HUES64 (cell line): ENCODE results near the gene NT5C3B.
"Not testable (repeated sequence)": the region's sequence is repeated elsewhere in the genome, so short reads cannot be mapped to it uniquely, and the experiment has no call there.

Source experiments
- H3K27ac ChIP-seq: 2 replicates; pipeline ENCODE4 v1.7.0; 2013; ENCODE audit warnings: low read depth, low read length, inconsistent platforms
- H3K27me3 ChIP-seq: 2 replicates; pipeline ENCODE4 v1.6.1; 2013; ENCODE audit warnings: mild to moderate bottlenecking, low read length; ENCODE audit not compliant: insufficient read depth
- H3K36me3 ChIP-seq: 2 replicates; pipeline ENCODE4 v1.6.1; 2013; ENCODE audit warnings: mild to moderate bottlenecking, low read length; ENCODE audit not compliant: insufficient read depth
- H3K4me1 ChIP-seq: 2 replicates; pipeline ENCODE4 v1.6.1; 2013; ENCODE audit warnings: mild to moderate bottlenecking, low read length, moderate library complexity; ENCODE audit not compliant: insufficient read depth
- H3K4me3 ChIP-seq: 2 replicates; pipeline ENCODE4 v1.5.1; 2013; ENCODE audit warnings: mild to moderate bottlenecking, low read length, moderate library complexity
- H3K9ac ChIP-seq: 2 replicates; pipeline ENCODE4 v1.6.1; 2013; ENCODE audit warnings: mild to moderate bottlenecking, low read depth, low read length
- H3K9me3 ChIP-seq: 2 replicates; pipeline ENCODE4 v1.6.1; 2013; ENCODE audit warnings: low read depth, low read length; ENCODE audit not compliant: insufficient read depth
- WGBS: fragments of 150-250, 120-280 bp; methylation state at CpG from one replicate; pipeline ENCODE4 v1.1.7; 2013; ENCODE audit warnings: missing lambda C conversion rate; 5-methylcytosine and 5-hydroxymethylcytosine counted together

The NT5C3B gene

DNA sequence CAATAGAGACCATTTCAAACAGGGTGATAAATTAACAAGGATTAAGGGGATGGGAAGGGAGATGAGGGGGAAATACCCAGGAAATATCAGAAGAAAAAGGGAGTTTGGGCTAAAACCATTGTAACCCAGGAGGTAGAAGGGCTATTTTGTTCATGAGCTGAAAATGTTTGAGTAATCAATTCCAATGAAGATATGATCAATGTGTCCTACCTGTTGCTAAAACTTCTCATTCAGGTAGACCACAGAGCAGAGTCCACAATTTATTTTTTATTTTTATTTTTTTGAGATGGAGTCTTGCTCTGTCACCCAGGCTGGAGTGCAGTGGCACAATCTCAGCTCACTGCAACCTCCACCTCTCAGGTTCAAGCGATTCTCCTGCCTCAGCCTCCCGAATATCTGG is 3.4 kb upstream of the NT5C3B start:
- not testable (repeated sequence) for H3K27ac ChIP-seq, H3K9ac ChIP-seq, H3K36me3 ChIP-seq, H3K4me1 ChIP-seq, H3K9me3 ChIP-seq, H3K4me3 ChIP-seq
- 97% methylated on average over 2 of the region's 2 CpGs for WGBS
- peaks cover 11% of the 10 kb centered on the region for H3K27me3 ChIP-seq

DNA sequence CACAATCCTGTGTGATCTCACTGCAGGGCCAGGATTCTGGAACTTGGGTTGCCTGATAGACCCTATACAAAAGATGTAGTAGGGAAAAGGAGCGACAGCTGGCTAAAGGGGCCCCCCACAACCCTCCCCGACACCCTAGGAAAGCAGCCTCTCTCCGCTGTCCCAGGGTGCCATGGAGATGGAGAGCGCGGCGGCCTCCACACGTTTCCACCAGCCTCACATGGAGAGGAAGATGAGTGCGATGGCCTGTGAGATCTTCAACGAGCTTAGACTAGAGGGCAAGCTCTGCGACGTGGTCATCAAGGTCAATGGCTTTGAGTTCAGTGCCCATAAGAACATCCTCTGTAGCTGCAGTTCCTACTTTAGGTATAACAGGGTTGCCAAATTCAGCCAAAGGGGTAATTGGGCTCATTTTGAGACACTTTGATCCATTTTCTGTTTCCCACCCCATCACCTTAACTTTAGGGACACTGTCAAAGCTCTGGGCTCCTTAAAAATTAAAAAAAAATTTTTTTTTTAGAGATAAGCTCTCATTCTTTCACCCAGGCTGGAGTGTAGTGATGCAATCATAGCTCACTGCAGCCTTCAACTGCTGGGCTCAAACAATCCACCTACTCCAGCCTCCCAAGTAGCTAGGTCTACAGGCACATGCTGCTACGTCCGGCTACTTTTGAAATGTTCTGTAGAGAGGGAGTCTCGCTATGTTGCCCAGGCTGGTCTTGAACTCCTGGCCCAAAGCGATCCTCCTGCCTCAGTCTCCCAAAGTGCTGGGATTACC is 1.9 kb upstream of the NT5C3B start, which contains the start of gene KLHL10:
TSS of gene KLHL10 (plus strand) at position 65 of the 778 bp plus-strand sequence. CDS start at position 173, 108 bp downstream.
- H3K9ac ChIP-seq: no peak within 1 kb of the TSS
- peaks cover 6% of the 10 kb centered on the region; the same call in 1 of the 2 replicates for H3K4me1 ChIP-seq
- WGBS: 96% methylated on average over 15 of the region's 15 CpGs
- peaks cover 11% of the 10 kb centered on the region for H3K27me3 ChIP-seq
- H3K9me3 ChIP-seq: no peaks in the 10 kb centered on the region
- H3K27ac ChIP-seq: no peak within 1 kb of the TSS
- peaks cover 7% of the 10 kb centered on the region for H3K36me3 ChIP-seq
- no peak within 1 kb of the TSS for H3K4me3 ChIP-seq

DNA sequence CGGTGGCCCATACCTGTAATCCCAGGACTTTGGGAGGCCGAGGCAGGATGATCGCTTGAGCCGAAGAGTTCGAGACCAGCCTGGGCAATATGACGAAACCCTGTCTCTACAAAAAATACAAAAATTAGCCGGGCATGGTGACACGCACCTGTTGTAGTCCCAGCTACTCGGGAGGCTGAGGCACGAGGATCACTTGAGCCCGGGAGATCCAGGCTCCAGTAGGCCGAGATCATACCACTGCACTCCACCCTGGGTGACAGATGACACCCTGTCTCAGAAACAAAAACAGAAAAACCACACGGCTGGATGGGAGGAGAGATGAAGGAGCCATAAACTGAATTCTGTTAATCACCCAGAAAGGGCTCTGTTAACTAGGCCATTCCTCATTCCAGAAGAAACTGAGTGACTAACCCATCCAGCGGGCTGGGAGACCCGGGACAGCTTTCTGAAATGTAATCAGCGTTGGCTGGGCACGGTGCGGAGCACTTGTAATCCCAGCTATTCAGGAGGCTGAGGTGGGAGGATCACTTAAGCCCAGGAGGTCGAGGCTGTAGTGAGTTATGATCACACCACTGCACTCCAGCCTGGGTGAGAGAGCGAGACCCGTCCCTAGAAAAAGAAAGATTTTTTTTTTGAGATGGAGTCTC is 641 bp upstream of the NT5C3B start:
- WGBS: 76% methylated on average over 21 of the region's 21 CpGs
- H3K27ac ChIP-seq: no peak overlapping the region
- H3K9ac ChIP-seq: peak overlapping the region; percentile 57; the same call in 1 of the 2 replicates
- H3K36me3 ChIP-seq: peaks cover 19% of the 10 kb centered on the region
- peaks cover 6% of the 10 kb centered on the region; the same call in 1 of the 2 replicates for H3K4me1 ChIP-seq
- peaks cover 11% of the 10 kb centered on the region for H3K27me3 ChIP-seq
- peak overlapping the region; percentile 84 for H3K4me3 ChIP-seq
- no peaks in the 10 kb centered on the region for H3K9me3 ChIP-seq

DNA sequence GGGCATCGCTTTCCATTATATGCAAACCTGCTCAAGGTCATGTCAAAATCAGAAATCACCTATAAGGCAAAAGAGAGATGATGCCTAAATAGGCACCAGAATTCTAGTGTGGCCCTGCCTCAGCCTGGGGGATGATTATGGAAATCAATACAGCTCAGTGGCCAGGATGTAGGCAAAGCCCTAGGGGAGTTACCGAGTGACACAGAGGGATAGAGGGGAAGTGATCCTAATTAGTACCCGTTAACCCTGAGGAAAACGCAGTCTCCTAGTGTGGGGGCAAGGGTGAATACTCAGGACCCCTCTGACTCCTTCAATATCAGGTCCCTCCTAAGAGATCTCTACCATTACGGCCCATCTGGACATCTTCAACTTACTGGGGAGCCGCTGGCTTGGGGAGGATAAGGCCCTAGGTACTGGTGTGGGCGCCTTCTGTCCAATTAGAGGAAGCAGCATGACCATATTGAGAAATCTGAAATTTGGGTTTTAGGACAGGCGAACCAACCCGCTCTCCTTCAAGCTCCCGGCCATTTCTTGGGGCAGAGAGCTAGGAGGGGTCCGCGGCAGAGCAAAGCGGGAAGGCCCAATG is 725 bp downstream of the NT5C3B start:
- Histone ChIP-seq H3K9me3 (no peaks in the 10 kb centered on the region), H3K9ac (peak overlapping the region; percentile 81), H3K4me1 (peaks cover 6% of the 10 kb centered on the region; the same call in 1 of the 2 replicates), H3K36me3 (peaks cover 31% of the 10 kb centered on the region), H3K27me3 (peaks cover 11% of the 10 kb centered on the region), H3K4me3 (peak overlapping the region; percentile 84), H3K27ac (no peak overlapping the region)
- WGBS: 16% methylated on average over 13 of the region's 13 CpGs

DNA sequence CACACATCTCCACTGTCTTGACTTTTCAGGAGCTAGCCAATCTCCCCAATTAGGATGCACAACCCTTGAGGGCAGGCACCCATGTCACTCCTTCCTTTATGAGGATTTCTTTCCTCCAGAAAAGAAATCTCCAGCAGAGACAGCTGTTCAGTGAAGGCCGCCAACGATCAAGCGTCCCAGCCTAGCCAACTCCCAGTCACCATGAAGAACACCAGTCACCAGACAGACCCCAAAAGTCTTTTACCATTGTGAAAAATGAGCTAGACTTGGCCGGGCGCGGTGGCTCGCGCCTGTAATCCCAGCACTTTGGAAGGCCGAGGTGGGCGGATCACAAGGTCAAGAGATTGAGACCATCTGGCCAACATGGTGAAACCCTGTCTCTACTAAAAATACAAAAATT is 6.1 kb downstream of the NT5C3B start:
- not testable (repeated sequence) for H3K4me1 ChIP-seq, H3K4me3 ChIP-seq, H3K27ac ChIP-seq, H3K27me3 ChIP-seq, H3K9ac ChIP-seq, H3K9me3 ChIP-seq
- WGBS: 86% methylated on average over 10 of the region's 10 CpGs
- H3K36me3 ChIP-seq: peaks cover 67% of the 10 kb centered on the region

DNA sequence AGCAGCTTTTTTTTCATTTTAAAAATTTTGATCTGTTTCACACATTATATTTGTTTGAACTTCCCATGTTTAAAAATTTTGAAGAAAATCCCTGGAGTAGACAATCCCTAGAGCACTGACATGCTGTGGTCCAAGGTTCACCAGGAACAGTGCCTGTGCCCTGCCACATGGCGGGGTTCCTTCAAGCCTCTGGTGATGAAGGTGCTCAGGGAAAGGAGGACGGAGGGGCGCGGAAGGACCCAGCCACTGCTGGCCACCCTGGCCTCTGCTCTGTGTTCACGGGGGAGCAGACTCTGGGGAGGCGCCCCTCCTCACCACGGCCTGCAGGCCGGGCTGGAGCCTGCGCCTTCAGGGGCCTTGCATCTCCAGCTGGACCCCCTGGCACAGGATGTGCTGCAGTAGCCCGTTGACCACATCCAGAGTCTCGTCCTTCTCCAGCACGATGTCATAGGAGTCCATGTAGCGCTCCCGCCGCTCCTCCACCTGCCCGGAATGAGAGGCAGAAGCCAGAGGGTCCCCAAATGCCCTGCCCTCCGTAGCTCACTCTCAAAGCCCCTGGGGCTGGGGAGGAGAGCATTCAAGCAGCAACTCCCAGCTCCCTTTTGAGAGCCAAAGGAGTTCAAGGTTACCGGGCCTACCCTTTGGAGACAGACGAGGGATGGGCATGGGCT is 10.7 kb downstream of the NT5C3B start:
- Histone ChIP-seq H3K27ac (no peak overlapping the region), H3K9ac (no peak overlapping the region), H3K4me3 (no peak overlapping the region), H3K36me3 (peaks cover 56% of the 10 kb centered on the region), H3K27me3 (no peaks in the 10 kb centered on the region), H3K9me3 (no peaks in the 10 kb centered on the region), H3K4me1 (no peaks in the 10 kb centered on the region)
- 96% methylated on average over 19 of the region's 19 CpGs for WGBS

DNA sequence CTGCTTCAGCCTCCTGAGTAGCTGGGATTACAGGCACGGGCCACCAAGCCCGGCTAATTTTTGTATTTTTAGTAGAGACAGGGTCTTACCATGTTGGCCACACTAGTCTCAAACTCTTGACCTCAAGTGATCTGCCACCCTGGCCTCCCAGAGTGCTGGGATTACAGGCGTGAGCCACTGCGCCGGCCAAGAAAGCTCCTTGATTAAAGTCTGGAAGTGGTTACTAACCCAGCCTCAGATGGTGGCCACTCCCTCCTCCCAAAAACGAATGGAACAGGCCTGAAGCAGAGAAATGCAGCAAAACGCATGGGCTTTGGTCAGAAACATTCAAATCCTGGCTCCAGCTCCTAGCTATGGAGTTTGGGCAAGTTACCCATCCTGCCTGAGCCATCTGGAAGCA is 11.9 kb downstream of the NT5C3B start:
- H3K9ac ChIP-seq: no peak overlapping the region
- no peaks in the 10 kb centered on the region for H3K27me3 ChIP-seq
- peaks cover 54% of the 10 kb centered on the region for H3K36me3 ChIP-seq
- H3K4me1 ChIP-seq: peaks cover 10% of the 10 kb centered on the region; the same call in 1 of the 2 replicates
- no peak overlapping the region for H3K4me3 ChIP-seq
- H3K27ac ChIP-seq: no peak overlapping the region
- WGBS: 79% methylated on average over 7 of the region's 7 CpGs
- H3K9me3 ChIP-seq: no peaks in the 10 kb centered on the region

DNA sequence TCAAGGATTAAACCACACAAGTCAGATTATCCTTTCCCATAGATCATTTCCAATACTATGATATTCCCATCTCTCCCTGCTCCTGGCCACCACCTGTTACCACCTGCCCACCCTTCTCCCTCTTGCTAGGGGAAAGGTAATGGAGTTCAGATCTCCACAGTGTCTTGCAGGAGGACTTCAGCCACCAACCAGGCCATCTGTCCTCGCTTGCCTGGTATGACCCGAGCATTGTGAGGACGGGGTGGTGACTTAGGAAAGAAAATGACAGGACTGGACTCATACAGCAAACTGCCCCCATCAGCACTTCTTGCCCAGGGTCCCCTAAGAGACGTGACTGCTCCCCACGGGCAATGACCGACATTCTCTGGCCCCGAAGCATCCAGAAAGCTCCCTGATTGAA is 12.5 kb downstream of the NT5C3B start:
- Histone ChIP-seq H3K4me1 (peaks cover 13% of the 10 kb centered on the region; the same call in 1 of the 2 replicates), H3K9me3 (no peaks in the 10 kb centered on the region), H3K27me3 (no peaks in the 10 kb centered on the region), H3K27ac (no peak overlapping the region), H3K4me3 (no peak overlapping the region), H3K36me3 (peaks cover 54% of the 10 kb centered on the region), H3K9ac (no peak overlapping the region)
- WGBS: 91% methylated on average over 7 of the region's 7 CpGs

DNA sequence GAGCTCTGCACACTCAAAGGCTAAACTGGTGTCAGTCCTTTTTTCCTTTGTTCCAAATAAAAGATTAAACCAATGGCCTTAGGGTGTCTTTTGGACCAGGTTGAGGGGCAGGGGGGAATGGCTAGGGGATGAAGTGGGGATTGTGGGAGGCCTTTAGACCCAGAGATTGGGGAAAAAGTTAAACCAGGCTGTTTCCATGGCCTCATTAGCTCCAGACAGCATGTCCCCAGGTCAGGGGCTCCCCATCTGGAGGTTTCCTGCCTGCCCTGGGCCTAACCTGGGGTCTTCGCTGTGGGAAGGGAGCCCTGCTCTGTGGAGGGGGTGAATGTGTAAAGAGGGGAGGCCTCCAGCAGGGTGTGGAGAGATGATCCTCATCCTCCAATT is 12.9 kb downstream of the NT5C3B start:
- peaks cover 13% of the 10 kb centered on the region; the same call in 1 of the 2 replicates for H3K4me1 ChIP-seq
- peaks cover 54% of the 10 kb centered on the region for H3K36me3 ChIP-seq
- no peak overlapping the region for H3K27ac ChIP-seq
- H3K27me3 ChIP-seq: no peaks in the 10 kb centered on the region
- 83% methylated on average over 1 of the region's 1 CpG for WGBS
- H3K9ac ChIP-seq: no peak overlapping the region
- H3K4me3 ChIP-seq: no peak overlapping the region
- no peaks in the 10 kb centered on the region for H3K9me3 ChIP-seq

DNA sequence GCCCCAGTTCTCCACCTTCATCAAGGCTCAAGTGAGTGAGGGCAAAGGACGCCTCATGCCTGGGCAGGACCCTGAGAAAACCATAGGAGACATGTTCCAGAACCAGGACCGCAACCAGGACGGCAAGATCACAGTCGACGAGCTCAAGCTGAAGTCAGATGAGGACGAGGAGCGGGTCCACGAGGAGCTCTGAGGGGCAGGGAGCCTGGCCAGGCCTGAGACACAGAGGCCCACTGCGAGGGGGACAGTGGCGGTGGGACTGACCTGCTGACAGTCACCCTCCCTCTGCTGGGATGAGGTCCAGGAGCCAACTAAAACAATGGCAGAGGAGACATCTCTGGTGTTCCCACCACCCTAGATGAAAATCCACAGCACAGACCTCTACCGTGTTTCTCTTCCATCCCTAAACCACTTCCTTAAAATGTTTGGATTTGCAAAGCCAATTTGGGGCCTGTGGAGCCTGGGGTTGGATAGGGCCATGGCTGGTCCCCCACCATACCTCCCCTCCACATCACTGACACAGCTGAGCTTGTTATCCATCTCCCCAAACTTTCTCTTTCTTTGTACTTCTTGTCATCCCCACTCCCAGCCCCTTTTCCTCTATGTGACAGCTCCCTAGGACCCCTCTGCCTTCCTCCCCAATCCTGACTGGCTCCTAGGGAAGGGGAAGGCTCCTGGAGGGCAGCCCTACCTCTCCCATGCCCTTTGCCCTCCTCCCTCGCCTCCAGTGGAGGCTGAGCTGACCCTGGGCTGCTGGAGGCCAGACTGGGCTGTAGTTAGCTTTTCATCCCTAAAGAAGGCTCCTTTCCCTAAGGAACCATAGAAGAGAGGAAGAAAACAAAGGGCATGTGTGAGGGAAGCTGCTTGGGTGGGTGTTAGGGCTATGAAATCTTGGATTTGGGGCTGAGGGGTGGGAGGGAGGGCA is 13.6 kb downstream of the NT5C3B start:
- H3K4me1 ChIP-seq: peaks cover 13% of the 10 kb centered on the region; the same call in 1 of the 2 replicates
- H3K9ac ChIP-seq: no peak overlapping the region
- H3K36me3 ChIP-seq: peaks cover 53% of the 10 kb centered on the region

More for the DNA sequence above, 13.6 kb downstream of the NT5C3B start:
- Histone ChIP-seq H3K4me3 (no peak overlapping the region), H3K27me3 (no peaks in the 10 kb centered on the region), H3K9me3 (no peaks in the 10 kb centered on the region), H3K27ac (no peak overlapping the region)
- 92% methylated on average over 12 of the region's 12 CpGs for WGBS
